HG03064 (cell line): ENCODE measurements around the gene ZNF592.
"Not testable (repeated sequence)": the region's sequence is repeated elsewhere in the genome, so short reads cannot be mapped to it uniquely, and the experiment has no call there.

Source experiments
- ATAC-seq: cut with Tn5 transposase; IDR thresholded peaks from one replicate; pipeline ENCODE4 v1.9.1; 2021; ENCODE audit warnings: low read depth; ENCODE audit not compliant: unreplicated experiment

The ZNF592 gene

GRCh38 chr15:84747416-84748273 lies 747 bp upstream of the ZNF592 start:
- peak; percentile 35 for ATAC-seq

- no peak for ATAC-seq
Observed at GRCh38 chr15:84749111-84749991, 959 bp downstream of the ZNF592 start.

- ATAC-seq = peak; percentile 35
Observed at GRCh38 chr15:84750583-84751092, 2.2 kb downstream of the ZNF592 start.

- not testable (repeated sequence) for ATAC-seq
Observed at GRCh38 chr15:84751721-84752120, 3.3 kb downstream of the ZNF592 start.

GRCh38 chr15:84752195-84752594 lies 3.8 kb downstream of the ZNF592 start:
- ATAC-seq = no peak

GRCh38 chr15:84752700-84753099 lies 4.3 kb downstream of the ZNF592 start:
- no peak for ATAC-seq

- ATAC-seq = not testable (repeated sequence)
Observed at GRCh38 chr15:84754889-84755288, 6.5 kb downstream of the ZNF592 start.

- ATAC-seq = no peak
Observed at GRCh38 chr15:84755736-84756527, 7.5 kb downstream of the ZNF592 start.

- no peak for ATAC-seq
Observed at GRCh38 chr15:84759018-84759417, 10.6 kb downstream of the ZNF592 start.

GRCh38 chr15:84760219-84760618 lies 11.8 kb downstream of the ZNF592 start:
- no peak for ATAC-seq

GRCh38 chr15:84761607-84762131 lies 13.3 kb downstream of the ZNF592 start:
- peak; percentile 68 for ATAC-seq

GRCh38 chr15:84762840-84763572 lies 14.6 kb downstream of the ZNF592 start:
- no peak for ATAC-seq

- no peak for ATAC-seq
Observed at GRCh38 chr15:84764585-84764984, 16.2 kb downstream of the ZNF592 start.

- ATAC-seq = no peak
Observed at GRCh38 chr15:84764989-84765388, 16.6 kb downstream of the ZNF592 start.

GRCh38 chr15:84765675-84766074 lies 17.3 kb downstream of the ZNF592 start:
- no peak for ATAC-seq

GRCh38 chr15:84766461-84767035 lies 18.2 kb downstream of the ZNF592 start:
- no peak for ATAC-seq

- no peak for ATAC-seq
Observed at GRCh38 chr15:84772031-84772430, 23.6 kb downstream of the ZNF592 start.

- no peak for ATAC-seq
Observed at GRCh38 chr15:84772467-84772866, 24.1 kb downstream of the ZNF592 start.

- ATAC-seq = no peak
Observed at GRCh38 chr15:84773716-84774115, 25.3 kb downstream of the ZNF592 start.
